HG02885 (cell line): Measurements from ENCODE around the gene SLC25A22.
A peak's percentile ranks its signal among the peaks of the same experiment; 100 is the strongest.

Source experiments
- ATAC-seq: cut with Tn5 transposase; IDR thresholded peaks from one replicate; pipeline ENCODE4 v1.9.1; 2021; ENCODE audit warnings: mild to moderate bottlenecking; ENCODE audit not compliant: unreplicated experiment, poor library complexity

SLC25A22 gene

DNA sequence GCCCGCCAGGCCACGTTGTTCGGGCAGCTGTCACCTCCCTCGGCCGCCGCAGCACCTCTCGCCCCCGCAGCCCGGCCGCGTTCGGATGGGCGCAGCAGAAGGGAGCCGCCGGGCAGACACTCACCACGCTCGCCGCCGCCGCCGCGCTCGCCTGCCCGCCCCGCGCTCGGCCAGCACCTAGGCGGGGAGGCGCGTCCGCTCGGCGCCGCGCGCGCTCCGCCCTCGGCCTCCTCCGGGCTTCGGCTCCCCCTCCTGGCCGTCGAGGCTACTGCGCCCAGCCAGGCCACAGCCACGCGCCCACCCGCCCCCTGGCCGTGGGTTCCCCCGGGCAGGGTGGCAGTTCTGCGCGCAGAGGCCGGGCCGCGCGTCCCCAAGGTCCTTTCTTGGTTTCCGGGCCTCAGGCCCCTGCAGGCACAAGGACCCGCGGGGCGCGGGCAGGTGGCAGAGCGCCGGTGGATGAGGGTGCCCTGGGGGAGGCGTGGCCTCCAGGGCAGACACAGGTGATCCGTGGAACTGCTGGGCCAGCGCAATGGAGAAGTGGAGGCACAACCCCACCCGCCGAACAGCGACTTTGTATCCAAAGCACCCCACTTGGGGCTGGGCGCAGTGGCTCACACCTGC lies at the start of gene SLC25A22:
Gene SLC25A22, minus strand, starts transcription at position 189 of the 621 bp plus-strand sequence. CDS start 3,275 bp downstream, outside the sequence.
- peak; percentile 74 for ATAC-seq

DNA sequence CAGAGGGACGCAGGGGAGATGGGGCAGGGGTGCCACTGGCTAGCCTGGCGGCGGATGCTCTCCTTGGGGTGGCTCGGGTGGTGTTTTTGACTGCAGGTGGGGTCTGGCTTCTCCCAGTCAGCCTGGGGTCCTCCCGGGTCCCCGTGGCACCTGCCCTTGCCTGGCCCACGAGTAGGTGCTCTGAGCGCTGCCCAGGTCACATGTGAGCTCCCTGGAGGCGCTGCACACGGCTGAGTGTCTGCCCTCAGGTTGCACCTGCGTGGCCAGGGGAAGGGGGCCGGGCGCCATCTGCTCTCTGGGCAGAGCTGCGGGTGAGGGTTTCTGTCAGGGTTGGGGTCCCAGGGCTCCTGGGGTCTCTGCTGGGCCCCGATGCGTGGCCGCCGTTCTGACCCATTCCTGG lies 49.8 kb upstream of the SLC25A22 start:
- no peak for ATAC-seq

DNA sequence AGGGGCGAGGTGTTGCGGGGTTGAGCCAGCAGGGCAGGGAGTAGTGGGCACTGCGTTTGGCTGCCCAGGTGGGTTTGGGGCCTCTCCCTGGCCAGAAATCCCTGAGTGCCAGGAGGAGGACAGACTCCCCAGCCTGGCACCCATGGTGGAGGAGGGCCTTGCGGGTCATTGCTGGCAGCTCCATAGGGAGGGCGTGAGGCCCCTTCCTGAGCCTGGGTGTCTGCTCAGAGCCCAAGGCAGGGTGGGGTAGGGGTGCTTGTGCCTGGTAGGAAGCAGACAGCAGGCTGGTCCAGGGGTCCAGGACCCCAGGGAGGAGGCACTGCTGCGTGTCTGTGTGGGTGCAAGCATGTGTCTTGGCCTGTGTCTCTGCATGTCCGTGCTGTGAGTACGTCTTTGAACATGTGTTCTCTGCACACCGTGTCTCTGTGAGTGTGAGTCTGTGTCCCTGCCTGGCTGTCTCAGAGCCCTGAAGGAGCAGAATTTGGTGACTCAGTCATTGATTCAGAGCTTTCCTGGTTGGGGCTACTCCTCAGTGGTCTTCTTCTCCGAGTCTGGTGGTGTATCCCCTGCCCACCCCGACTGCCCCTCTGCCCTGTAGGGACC lies 48.5 kb upstream of the SLC25A22 start:
- ATAC-seq = no peak

DNA sequence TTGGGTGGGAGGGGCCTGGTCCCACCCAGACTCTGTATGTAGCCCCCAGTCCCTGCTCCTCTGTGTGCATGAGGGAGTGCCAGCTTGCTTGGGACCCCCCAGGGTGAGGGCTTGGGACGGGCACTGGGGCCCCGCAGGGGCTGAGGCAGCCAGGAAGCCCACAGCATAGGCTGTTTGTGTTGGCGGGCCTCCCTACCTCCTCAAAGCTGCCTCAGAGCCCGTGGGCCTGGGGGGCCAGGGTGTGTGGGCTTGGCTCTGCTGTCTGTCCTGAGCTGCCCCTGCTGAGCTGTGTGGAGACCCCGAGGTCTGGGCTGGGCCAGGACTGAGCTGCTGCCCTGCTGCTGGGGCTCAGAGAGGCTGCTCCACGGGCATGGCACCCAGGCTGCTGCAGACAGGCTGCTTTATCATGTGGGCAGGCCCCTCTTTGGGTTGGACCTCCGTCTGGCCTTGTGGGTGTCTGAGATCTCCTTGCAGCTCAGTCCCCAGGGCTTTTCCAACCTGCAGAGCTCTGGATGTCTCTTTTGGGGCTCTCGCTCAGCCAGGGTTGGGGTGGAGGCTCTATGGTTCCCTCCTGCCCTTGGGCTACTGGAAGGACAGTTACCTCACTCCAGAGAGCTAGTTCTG lies 47.9 kb upstream of the SLC25A22 start:
- ATAC-seq = no peak

DNA sequence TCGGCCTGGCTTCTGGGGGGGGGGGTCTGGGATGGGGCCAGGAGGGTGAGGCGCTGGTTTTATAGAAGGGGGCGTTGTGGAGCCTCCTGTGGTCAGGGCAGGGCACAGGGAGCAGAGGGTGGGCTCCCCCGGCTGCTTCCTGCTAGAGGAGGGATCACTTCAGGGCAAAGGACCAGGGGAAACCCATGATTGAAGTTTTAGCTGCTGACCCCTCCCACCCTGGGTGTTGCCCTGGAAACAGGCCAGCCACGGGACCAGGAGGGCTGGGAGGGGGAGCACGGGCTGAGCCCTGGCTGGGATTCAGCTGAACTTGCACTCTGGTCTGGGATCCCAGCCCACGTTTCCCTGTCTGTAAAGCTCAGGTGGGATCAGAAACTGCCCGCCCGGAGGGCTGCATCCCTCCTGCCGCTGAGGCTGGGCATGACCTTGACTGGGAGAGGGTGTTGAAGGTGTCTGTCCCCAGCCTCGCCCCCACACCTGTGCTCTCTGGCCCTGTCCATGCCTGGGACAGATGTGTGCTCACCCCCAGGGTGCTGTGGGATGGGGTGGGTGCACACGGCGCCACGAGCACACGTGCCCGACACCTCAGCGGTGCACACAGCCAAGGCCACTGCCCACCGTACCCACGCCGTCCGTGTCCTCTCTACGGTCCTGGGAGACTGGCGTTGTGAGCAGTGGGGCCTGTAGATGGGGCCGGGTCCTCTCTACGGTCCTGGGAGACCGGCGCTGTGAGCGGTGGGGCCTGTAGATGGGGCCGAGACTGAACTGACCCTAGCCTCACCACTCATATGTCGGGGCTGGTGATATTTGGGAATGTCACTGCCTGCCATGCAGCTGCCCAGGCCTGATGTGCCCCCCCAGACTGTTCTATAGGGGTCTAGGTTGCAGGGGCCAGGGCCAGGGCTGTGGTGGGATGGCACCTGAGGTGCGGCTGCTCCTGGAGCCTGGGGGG lies 46.9 kb upstream of the SLC25A22 start:
- ATAC-seq = no peak

DNA sequence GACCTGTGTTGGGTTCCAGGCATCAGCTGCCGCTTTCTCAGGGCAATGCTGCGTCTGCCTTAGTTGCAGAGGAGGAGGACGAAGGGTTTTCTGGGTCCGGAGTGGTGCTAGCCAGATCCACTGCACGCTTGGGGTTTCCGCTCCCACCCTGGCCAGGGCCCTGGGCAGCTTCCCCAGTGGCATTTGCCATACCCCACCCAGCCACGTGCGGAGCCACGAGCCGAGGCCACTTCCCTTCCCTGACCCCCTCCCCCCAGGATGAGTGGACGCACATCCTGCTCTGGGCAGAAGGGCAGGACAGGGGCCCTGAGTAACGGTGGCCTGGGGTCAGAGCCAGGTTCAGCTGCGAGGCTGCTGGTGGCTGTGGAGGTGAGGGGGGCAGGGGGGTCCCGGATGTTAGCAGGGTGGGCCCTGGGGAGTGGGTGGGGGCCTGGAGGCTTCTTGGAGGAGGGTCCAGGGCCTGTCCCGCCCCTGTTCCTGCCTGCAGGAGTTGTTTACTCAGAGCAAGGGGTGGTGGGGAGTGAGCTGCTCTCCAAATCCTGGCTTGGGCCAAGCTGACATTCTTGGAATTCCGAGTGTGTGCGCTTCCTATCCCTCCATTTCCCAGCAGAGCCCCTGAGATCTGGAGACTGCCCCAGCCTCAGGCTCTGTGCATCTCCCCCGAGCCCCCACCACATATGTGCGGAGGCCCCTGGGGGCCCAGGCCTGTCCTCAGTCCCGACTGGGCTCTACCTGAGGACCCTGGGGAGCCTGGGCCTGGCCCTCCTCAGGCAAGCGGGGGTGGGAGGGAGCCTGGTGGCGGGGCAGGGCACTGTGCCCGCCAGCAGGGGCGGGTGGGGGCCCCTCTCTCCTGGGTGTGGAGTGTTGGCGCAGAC lies 46.0 kb upstream of the SLC25A22 start:
- no peak for ATAC-seq

DNA sequence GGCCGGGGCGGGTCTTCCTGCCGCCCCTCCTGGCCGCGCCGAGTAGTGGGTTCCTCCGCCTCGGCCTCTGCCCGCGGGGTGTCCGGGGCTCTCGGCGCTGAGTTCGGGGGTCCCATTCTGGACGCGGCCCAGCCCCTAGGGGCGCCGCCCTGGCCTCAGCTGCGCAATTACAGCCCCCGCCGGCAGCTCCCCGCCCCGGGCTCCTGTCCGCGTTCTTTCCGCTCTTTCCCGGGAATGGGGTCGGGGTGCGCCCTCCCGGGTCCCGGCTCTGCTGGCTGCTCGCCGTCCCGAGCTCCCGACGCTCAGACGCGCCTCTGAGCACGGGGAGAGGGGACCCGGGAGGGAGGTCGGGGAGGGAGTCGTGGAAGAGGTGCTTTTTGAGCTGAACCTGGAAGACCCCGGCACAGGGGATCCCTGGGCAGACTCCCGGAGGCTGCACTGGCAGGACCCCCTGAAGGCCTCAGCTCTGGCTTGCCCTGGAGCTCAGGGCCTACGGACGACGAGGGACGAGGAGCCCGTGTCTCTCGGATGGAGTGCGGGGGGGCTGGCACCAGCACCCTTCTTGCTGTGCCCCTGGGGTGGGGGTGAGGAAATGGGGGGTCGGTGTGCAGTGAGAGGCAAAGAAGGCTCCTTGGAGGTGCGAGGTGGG lies 45.1 kb upstream of the SLC25A22 start:
- ATAC-seq = peak; percentile 10

DNA sequence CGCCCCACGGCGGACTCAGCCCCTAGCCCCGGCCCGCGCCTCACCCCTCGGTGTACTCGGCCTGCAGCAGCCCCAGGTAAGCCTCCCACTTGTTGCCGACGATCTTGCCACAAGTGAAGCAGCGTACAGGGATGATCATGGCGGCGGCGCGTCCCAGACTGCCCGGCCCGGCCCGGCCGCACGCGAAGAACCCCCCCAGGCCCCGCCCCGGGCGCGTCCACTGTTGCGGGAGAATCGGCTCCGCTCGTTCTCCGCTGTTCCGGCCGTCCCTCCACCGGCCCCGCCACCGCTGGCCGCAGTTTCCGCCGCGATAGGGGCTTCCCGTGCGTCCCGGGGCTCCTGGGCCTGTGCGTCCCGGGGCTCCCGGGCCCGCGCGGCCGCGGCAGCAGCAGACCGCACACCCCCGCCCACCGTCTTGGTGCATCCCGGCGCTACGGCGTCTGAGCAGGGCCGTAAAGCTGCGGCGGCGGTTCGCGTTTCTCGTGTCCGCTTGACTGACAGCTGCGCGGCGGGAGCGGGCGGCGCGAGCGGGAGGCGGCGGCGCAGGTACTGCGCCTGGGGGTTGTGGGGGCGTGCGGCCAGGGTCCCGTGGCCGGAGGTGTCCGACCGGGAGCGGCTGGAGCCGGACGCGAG lies 44.4 kb upstream of the SLC25A22 start, which contains the start of the genes POLR2L and TSPAN4:
Gene POLR2L, minus strand, starts transcription at position 160 of the 633 bp plus-strand sequence. Its CDS starts 21 bp downstream, at position 139.
Gene TSPAN4, plus strand, starts transcription at position 483 of the 633 bp plus-strand sequence. CDS start 7,453 bp downstream, outside the sequence.
- ATAC-seq = peak; percentile 74

DNA sequence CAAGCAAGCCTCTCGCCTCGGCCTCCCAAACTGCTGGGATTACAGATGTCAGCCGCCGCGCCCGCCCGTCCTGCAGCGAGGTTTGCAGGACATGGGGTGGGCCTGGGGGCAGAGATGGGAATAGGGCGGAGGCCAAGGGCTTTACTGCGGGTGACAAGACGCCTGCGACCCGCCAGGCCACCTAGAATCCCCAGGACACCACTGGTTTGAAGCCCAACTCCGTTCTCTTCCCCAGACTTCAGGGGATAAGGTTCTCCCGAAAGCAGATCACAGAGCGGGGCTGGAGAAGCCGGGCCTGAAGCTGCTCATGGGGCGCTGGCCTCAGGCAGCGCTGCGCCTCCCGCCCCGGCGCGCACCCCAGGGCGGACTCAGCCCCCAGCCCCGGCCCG lies 43.9 kb upstream of the SLC25A22 start:
- no peak for ATAC-seq

DNA sequence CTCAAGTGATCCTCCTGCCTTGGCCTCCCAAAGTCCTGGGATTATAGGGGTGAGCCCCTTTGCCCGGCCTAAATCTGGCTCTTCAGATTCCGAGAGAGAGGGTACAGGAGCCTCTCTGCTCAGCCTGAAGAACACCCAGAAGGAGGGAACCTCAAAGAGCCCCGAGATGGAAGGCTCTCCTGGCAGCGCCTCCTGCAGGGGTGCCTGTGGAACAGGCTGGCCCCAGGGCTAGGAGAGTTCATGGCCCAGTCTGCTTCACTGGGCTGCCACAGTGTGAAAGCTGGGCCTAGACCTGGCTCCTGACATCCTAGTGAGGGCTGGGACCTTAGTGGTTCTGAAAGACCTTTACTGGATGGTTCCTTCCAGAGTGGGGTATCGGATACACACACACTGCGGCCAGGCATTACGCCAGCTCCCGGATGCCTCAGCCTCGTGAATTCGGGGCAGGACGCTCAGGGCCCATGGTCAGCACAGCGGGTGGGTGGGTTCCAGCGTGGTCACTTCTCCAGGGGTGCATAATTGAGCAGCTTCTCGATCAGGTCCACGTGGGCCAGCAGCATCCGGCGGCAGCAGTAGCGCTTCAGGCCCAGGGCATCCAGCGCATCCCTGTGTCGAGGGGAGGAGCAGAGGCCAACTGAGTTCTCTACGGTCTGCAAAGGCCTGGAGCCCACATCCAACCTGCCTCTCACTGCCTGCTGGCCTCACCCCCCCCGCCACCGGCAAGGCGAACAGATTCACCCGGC lies 42.0 kb upstream of the SLC25A22 start:
- no peak for ATAC-seq

DNA sequence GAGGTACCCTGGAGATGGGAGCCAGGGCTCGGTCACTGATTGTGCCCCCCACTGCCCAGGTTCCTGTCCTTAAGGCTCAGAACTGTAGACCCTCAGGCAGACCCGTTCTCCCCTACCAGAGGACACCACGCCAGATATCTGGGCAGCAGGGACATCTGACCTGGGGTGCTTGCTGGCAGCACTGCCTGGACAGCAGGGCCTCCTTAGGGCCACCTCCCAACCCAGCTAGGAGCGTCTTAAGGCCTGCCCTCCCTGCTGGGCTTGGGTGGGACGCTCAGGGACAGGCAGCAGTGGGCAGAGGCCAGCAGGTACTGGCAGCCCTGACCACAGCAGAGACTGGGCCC lies 41.2 kb upstream of the SLC25A22 start:
- ATAC-seq = no peak

DNA sequence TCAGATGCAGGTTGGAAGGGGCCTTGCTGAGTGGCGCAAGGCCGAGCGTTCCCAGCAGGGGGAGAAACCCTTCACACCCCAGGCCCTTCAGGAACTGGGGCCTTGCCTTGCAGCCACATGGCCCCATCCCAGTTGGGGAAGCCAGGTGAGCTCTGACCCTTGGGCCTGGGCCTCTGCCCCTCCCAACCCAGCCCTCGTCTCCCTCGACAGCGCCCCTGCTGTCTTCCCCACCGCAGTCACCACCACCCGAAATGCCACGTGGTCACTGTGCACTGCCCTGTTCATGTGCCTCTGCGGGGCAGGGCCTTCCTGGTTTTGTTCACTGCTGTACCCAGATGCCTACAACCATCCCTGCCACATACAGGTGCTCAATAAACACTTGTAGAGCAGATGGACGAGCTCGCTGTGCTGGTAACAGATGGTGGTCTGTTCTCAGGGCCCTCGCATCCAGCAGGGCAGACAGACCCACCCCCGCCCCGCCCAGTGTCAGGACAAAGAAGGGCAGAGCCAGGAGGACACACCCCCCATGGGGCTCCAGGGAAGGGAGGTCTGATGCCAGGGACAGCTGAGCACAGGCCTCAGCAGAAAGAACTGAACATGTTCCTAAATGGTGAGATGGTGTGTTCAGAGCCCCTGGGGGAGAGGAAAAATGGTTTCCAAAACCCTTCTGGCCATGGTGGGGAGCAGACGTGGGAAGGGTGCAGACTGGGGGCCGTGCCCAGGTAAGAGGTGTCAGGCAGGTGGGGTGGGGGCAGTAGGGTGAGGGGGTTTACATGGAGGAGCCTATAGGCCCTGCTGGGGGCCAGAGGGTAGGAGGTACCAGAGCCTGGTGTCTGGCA lies 40.6 kb upstream of the SLC25A22 start:
- no peak for ATAC-seq

DNA sequence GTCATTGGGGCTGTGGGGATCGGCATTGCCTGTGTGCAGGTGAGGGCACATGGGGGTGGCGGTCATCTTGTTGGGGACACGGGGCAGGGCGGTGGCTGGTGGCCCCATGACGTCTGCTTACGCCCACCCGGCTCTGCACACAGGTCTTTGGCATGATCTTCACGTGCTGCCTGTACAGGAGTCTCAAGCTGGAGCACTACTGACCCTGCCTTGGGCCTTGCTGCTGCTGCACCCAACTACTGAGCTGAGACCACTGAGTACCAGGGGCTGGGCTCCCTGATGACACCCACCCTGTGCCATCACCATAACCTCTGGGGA lies 39.9 kb upstream of the SLC25A22 start:
- no peak for ATAC-seq

DNA sequence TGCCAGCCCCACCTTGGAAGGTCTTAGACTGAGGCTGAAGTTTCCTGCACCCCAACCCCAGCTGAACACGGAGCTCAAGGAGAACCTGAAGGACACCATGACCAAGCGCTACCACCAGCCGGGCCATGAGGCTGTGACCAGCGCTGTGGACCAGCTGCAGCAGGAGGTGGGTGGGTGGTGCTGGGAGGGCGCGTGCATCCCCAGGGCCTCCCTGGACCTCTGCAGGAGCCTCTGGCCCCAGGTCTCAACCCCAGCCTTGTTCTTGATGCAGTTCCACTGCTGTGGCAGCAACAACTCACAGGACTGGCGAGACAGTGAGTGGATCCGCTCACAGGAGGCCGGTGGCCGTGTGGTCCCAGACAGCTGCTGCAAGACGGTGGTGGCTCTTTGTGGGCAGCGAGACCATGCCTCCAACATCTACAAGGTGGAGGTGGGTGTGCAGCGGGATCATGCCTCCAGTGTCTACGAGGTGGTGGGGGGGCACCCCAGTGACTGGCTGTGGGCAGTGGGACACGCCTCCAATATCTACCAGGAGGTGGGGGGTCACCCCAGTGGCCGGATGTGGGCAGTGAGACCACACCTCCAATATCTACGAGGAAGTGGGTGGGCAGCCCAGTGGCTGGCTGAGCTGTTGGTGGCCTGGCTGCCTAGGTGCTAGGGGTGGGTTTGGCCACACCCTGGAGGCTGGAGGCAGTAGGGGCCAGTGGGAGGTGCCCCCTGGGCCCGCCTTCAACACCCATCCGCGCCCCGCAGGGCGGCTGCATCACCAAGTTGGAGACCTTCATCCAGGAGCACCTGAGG lies 39.3 kb upstream of the SLC25A22 start:
- no peak for ATAC-seq

DNA sequence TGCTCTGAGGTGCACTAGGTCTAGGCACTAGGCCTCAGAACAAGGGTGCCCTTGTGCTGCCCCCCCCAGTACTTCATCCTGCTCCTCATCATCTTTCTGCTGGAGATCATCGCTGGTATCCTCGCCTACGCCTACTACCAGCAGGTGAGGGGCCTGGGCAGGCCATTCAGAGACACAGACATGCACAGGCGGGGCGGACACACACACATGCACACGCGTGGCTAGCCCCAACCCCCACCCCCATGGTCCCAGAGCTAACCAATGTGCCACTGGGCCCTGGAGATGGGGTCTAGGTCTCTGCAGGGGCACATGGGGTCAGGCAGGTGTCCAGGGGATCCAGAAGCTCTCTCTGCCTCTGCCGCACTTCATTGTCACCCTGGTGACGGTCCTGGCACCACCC lies 38.6 kb upstream of the SLC25A22 start:
- ATAC-seq = no peak

DNA sequence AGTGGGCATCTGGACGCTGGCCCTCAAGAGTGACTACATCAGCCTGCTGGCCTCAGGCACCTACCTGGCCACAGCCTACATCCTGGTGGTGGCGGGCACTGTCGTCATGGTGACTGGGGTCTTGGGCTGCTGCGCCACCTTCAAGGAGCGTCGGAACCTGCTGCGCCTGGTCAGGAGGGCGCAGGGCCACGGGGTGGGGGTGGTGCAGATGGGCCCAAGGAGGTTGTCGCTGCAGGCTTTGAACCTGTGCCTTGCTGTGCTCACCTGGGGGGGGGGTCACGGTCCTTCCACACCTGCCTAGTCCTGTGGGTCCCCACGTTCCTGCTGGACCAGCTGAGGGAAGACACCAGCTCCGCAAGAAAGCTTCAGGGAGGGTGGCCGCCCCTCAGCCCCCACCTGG lies 38.2 kb upstream of the SLC25A22 start:
- no peak for ATAC-seq
